HG03066 (cell line): ENCODE data around the gene IGLON5.
A peak's percentile ranks its signal among the peaks of the same experiment; 100 is the strongest.

Experiments
- ATAC-seq: cut with Tn5 transposase; IDR thresholded peaks from one replicate; pipeline ENCODE4 v1.9.1; 2021; ENCODE audit warnings: low read depth; ENCODE audit not compliant: unreplicated experiment

Gene IGLON5

GRCh38 chr19:51337861-51338562 is 26.6 kb downstream of the IGLON5 start:
- ATAC-seq = no peak

GRCh38 chr19:51338563-51339312 is 27.3 kb downstream of the IGLON5 start:
- no peak for ATAC-seq

- no peak for ATAC-seq
Measured at GRCh38 chr19:51339313-51339686, 27.9 kb downstream of the IGLON5 start.

- peak; percentile 65 for ATAC-seq
Measured at GRCh38 chr19:51339687-51340656, 28.5 kb downstream of the IGLON5 start.

GRCh38 chr19:51341066-51341465 is 29.6 kb downstream of the IGLON5 start:
- no peak for ATAC-seq

- no peak for ATAC-seq
Measured at GRCh38 chr19:51341976-51342580, 30.6 kb downstream of the IGLON5 start, which contains the start of gene VSIG10L. Gene VSIG10L (minus strand): TSS chr19:51342139. CDS start chr19:51342124, 15 bp downstream.

- ATAC-seq = no peak
Measured at GRCh38 chr19:51342631-51343569, 31.5 kb downstream of the IGLON5 start.

GRCh38 chr19:51345076-51345620 is 33.7 kb downstream of the IGLON5 start:
- no peak for ATAC-seq

- no peak for ATAC-seq
Measured at GRCh38 chr19:51346742-51347141, 35.3 kb downstream of the IGLON5 start.

- no peak for ATAC-seq
Measured at GRCh38 chr19:51347209-51347928, 35.9 kb downstream of the IGLON5 start.

GRCh38 chr19:51351266-51351990 is 40.0 kb downstream of the IGLON5 start:
- no peak for ATAC-seq

- no peak for ATAC-seq
Measured at GRCh38 chr19:51352783-51353360, 41.4 kb downstream of the IGLON5 start.

GRCh38 chr19:51354103-51354741 is 42.8 kb downstream of the IGLON5 start:
- no peak for ATAC-seq

- ATAC-seq = no peak
Measured at GRCh38 chr19:51354742-51355148, 43.3 kb downstream of the IGLON5 start.

GRCh38 chr19:51356159-51356801 is 44.8 kb downstream of the IGLON5 start:
- ATAC-seq = no peak

GRCh38 chr19:51357952-51358351 is 46.5 kb downstream of the IGLON5 start:
- ATAC-seq = no peak
